Fibroblast of lung (primary cell): ENCODE results near the gene DYNC1LI2. TPM values are rescaled to one million over a fixed set of nuclear protein-coding genes. Genes with fewer than 3 reads are reported as not detected.
A peak's percentile ranks its signal among the peaks of the same experiment; 100 is the strongest.

Experiments used
- DNase-seq, 2 donors: peaks; one replicate each; pipeline versions ENCODE4 v3.0.0 to v3.0.0-alpha.2; 2010; ENCODE audit warnings: low read depth in 2 of 2
- H2AFZ ChIP-seq: 2 replicates; pipeline ENCODE4 v1.5.1; 2012; ENCODE audit warnings: low read length, control low read depth, inconsistent platforms
- H3K27ac ChIP-seq: 2 replicates; pipeline ENCODE4 v1.5.1; 2011; ENCODE audit warnings: low read length, control low read depth; ENCODE audit not compliant: insufficient read depth
- H3K27me3 ChIP-seq: 2 replicates; pipeline ENCODE4 v1.5.1; 2011; ENCODE audit warnings: mild to moderate bottlenecking, low read length; ENCODE audit not compliant: control insufficient read depth, insufficient read depth
- H3K36me3 ChIP-seq: 2 replicates; pipeline ENCODE4 v1.5.1; 2011; ENCODE audit warnings: low read length; ENCODE audit not compliant: control insufficient read depth, insufficient read depth
- H3K4me1 ChIP-seq: 2 replicates; pipeline ENCODE4 v1.5.1; 2011; ENCODE audit warnings: low read length; ENCODE audit not compliant: control insufficient read depth, insufficient read depth; ENCODE audit errors: extremely low read depth
- H3K4me2 ChIP-seq: 2 replicates; pipeline ENCODE4 v1.5.1; 2011; ENCODE audit warnings: low read length, control low read depth; ENCODE audit not compliant: insufficient read depth; ENCODE audit errors: extremely low read depth
- H3K4me3 ChIP-seq, 4 experiments: fragments of 200-600 bp in 1 of 4; sonication (generic) in 1 of 4; replicated peaks in 1 of 4; 2 replicates each; pipeline ENCODE4 v1.5.1; 2011 to 2016; ENCODE audit warnings: low read length in 4 of 4, low read depth in 3 of 4, mild to moderate bottlenecking in 3 of 4, control low read depth in 2 of 4, inconsistent platforms in 1 of 4, mixed read lengths in 1 of 4; ENCODE audit not compliant: insufficient read depth in 1 of 4; ENCODE audit errors: control extremely low read depth in 1 of 4
- H3K79me2 ChIP-seq: 2 replicates; pipeline ENCODE4 v1.5.1; 2012; ENCODE audit warnings: mild to moderate bottlenecking, low read length, inconsistent platforms; ENCODE audit not compliant: control insufficient read depth, insufficient read depth
- H3K9ac ChIP-seq: 2 replicates; pipeline ENCODE4 v1.5.1; 2011; ENCODE audit warnings: mild to moderate bottlenecking, low read length, control low read depth; ENCODE audit not compliant: insufficient read depth
- H3K9me3 ChIP-seq: 2 replicates; pipeline ENCODE4 v1.5.1; 2012; ENCODE audit warnings: low read depth, low read length; ENCODE audit not compliant: control insufficient read depth, insufficient read depth
- H4K20me1 ChIP-seq: 2 replicates; pipeline ENCODE4 v1.5.1; 2011; ENCODE audit warnings: low read length; ENCODE audit not compliant: control insufficient read depth, insufficient read depth; ENCODE audit errors: extremely low read depth
- EZH2 ChIP-seq: IDR thresholded peaks from 2 replicates; pipeline ENCODE4 v1.5.1; 2012; ENCODE audit warnings: low read length, control low read depth, mild to moderate bottlenecking; ENCODE audit errors: missing control alignments
- polyA plus RNA-seq, 2 donors: library from polyadenylated mRNA; depleted of rRNA in 1 of 2; stranded (reverse) in 1 of 2; unstranded in 1 of 2; fragments of >200 nt; gene quantifications; 2 replicates each; pipeline ENCODE4 v1.2.1, GENCODE V29; 2011 to 2012; ENCODE audit warnings: missing spikeins in 1 of 2
- total RNA-seq: library from RNA; depleted of rRNA; stranded (reverse); fragments of >200 nt; gene quantifications from 2 replicates; pipeline ENCODE4 v1.2.1, GENCODE V29; 2014
- TF ChIP-seq, protein P1 (sequence below), 2 donors: IDR thresholded peaks in 1 of 2; conservative IDR thresholded peaks in 1 of 2; 1 replicate in 1 of 2; 2 replicates in 1 of 2; pipeline ENCODE4 v1.5.1; 2011 to 2012; ENCODE audit warnings: low read length in 2 of 2, control low read depth in 1 of 2, inconsistent platforms in 1 of 2, low read depth in 1 of 2, mild to moderate bottlenecking in 1 of 2

DYNC1LI2 gene
- total and polyA plus RNA-seq, 2 donors (not counting 1 experiment from before 2014, with no cell fraction given), result 83.3 to 173 TPM

GRCh38 chr16:66728804-66729203 is 22.6 kb downstream of the DYNC1LI2 start:
- peaks cover 35% of the 10 kb centered on the region for H3K36me3 ChIP-seq
- H3K4me2 ChIP-seq, result no peak overlapping the region
- TF ChIP-seq, protein P1, sequence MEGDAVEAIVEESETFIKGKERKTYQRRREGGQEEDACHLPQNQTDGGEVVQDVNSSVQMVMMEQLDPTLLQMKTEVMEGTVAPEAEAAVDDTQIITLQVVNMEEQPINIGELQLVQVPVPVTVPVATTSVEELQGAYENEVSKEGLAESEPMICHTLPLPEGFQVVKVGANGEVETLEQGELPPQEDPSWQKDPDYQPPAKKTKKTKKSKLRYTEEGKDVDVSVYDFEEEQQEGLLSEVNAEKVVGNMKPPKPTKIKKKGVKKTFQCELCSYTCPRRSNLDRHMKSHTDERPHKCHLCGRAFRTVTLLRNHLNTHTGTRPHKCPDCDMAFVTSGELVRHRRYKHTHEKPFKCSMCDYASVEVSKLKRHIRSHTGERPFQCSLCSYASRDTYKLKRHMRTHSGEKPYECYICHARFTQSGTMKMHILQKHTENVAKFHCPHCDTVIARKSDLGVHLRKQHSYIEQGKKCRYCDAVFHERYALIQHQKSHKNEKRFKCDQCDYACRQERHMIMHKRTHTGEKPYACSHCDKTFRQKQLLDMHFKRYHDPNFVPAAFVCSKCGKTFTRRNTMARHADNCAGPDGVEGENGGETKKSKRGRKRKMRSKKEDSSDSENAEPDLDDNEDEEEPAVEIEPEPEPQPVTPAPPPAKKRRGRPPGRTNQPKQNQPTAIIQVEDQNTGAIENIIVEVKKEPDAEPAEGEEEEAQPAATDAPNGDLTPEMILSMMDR (conservative IDR thresholded peaks at IDR 0.05 in 1 of 2, IDR thresholded peaks at IDR 0.05 in 1 of 2; ENCODE audit: low read depth in 1 of 2, low read length in 2 of 2), result no peak
- no peaks in the 10 kb centered on the region for H3K4me1 ChIP-seq
- H3K9ac ChIP-seq, result no peak overlapping the region
- H3K4me3 ChIP-seq, result no peak overlapping the region
- H3K79me2 ChIP-seq, result no peaks in the 10 kb centered on the region
- H3K9me3 ChIP-seq, result no peaks in the 10 kb centered on the region
- DNase-seq, result no peak
- H4K20me1 ChIP-seq, result no peaks in the 10 kb centered on the region
- no peaks in the 10 kb centered on the region for H3K27me3 ChIP-seq
- H3K27ac ChIP-seq, result no peak overlapping the region
- no peak overlapping the region for H2AFZ ChIP-seq

GRCh38 chr16:66728117-66728787 is 23.2 kb downstream of the DYNC1LI2 start:
- peak; percentile 62 to 83 for DNase-seq

GRCh38 chr16:66720766-66721165 is 30.6 kb downstream of the DYNC1LI2 start:
- Histone ChIP-seq H3K27ac (no peak overlapping the region), H3K27me3 (no peaks in the 10 kb centered on the region), H3K79me2 (no peaks in the 10 kb centered on the region), H3K4me3 (no peak overlapping the region), H3K4me1 (peaks cover 6% of the 10 kb centered on the region), H3K36me3 (peaks cover 13% of the 10 kb centered on the region), H3K9me3 (no peaks in the 10 kb centered on the region), H3K4me2 (no peak overlapping the region), H3K9ac (no peak overlapping the region), H2AFZ (no peak overlapping the region), H4K20me1 (no peaks in the 10 kb centered on the region)
- DNase-seq, result peak in 1 of 2 donors; percentile 30
- TF ChIP-seq, protein P1 (conservative IDR thresholded peaks at IDR 0.05 in 1 of 2, IDR thresholded peaks at IDR 0.05 in 1 of 2; ENCODE audit: low read depth in 1 of 2, low read length in 2 of 2), result no peak
- TF ChIP-seq EZH2, result no peak

More at GRCh38 chr16:66728117-66728787, 23.2 kb downstream of the DYNC1LI2 start:
- Histone ChIP-seq H3K4me2 (no peak overlapping the region), H3K4me1 (no peaks in the 10 kb centered on the region), H3K9ac (no peak overlapping the region), H4K20me1 (no peaks in the 10 kb centered on the region), H3K4me3 (no peak overlapping the region), H3K27ac (no peak overlapping the region), H3K79me2 (no peaks in the 10 kb centered on the region), H2AFZ (no peak overlapping the region), H3K27me3 (no peaks in the 10 kb centered on the region), H3K36me3 (peaks cover 36% of the 10 kb centered on the region), H3K9me3 (no peaks in the 10 kb centered on the region)
- no peak for TF ChIP-seq EZH2
- TF ChIP-seq, protein P1 (conservative IDR thresholded peaks at IDR 0.05 in 1 of 2, IDR thresholded peaks at IDR 0.05 in 1 of 2; ENCODE audit: low read depth in 1 of 2, low read length in 2 of 2), result peak; percentile 43 to 62
